Measurements from ENCODE around the gene CCDC148.
"Not testable (repeated sequence)": the region's sequence is repeated elsewhere in the genome, so short reads cannot be mapped to it uniquely, and the experiment has no call there.

The CCDC148 gene

GRCh38 chr2:158482594-158482993 lies 26.0 kb upstream of the CCDC148 start:
- DNase-seq (ENCODE audit: low spot score), result no peak

GRCh38 chr2:158481116-158481515 lies 24.6 kb upstream of the CCDC148 start:
- DNase-seq (ENCODE audit: low spot score), result no peak

- no peak for DNase-seq (ENCODE audit: low spot score)
Observed at GRCh38 chr2:158478816-158479215, 22.3 kb upstream of the CCDC148 start.

GRCh38 chr2:158478237-158478636 lies 21.7 kb upstream of the CCDC148 start:
- no peak for DNase-seq (ENCODE audit: low spot score)

- DNase-seq (ENCODE audit: low spot score), result no peak
Observed at GRCh38 chr2:158477202-158477601, 20.6 kb upstream of the CCDC148 start.

GRCh38 chr2:158474526-158475011 lies 18.0 kb upstream of the CCDC148 start:
- not testable (repeated sequence) for DNase-seq (ENCODE audit: low spot score)

GRCh38 chr2:158473719-158474392 lies 17.3 kb upstream of the CCDC148 start:
- no peak for DNase-seq (ENCODE audit: low spot score)

GRCh38 chr2:158473300-158473699 lies 16.7 kb upstream of the CCDC148 start:
- DNase-seq (ENCODE audit: low spot score), result not testable (repeated sequence)

GRCh38 chr2:158472829-158473228 lies 16.3 kb upstream of the CCDC148 start:
- DNase-seq (ENCODE audit: low spot score), result not testable (repeated sequence)

- no peak for DNase-seq (ENCODE audit: low spot score)
Observed at GRCh38 chr2:158467248-158467647, 10.7 kb upstream of the CCDC148 start.

GRCh38 chr2:158464426-158465281 lies 8.1 kb upstream of the CCDC148 start:
- no peak for DNase-seq (ENCODE audit: low spot score)

GRCh38 chr2:158463496-158464095 lies 7.0 kb upstream of the CCDC148 start:
- DNase-seq (ENCODE audit: low spot score), result no peak

GRCh38 chr2:158460632-158461297 lies 4.2 kb upstream of the CCDC148 start:
- DNase-seq (ENCODE audit: low spot score), result peak; percentile 65

- peak; percentile 67 for DNase-seq (ENCODE audit: low spot score)
Observed at GRCh38 chr2:158459161-158460003, 2.8 kb upstream of the CCDC148 start.

GRCh38 chr2:158458617-158458920 lies 2.0 kb upstream of the CCDC148 start:
- DNase-seq (ENCODE audit: low spot score), result peak; percentile 96

- DNase-seq (ENCODE audit: low spot score), result peak; percentile 62
Observed at GRCh38 chr2:158457826-158458616, 1.5 kb upstream of the CCDC148 start.

GRCh38 chr2:158457092-158457825 lies 706 bp upstream of the CCDC148 start:
- peak; percentile 36 for DNase-seq (ENCODE audit: low spot score)

GRCh38 chr2:158443606-158444005 lies 12.9 kb downstream of the CCDC148 start:
- DNase-seq (ENCODE audit: low spot score), result no peak

- DNase-seq (ENCODE audit: low spot score), result not testable (repeated sequence)
Observed at GRCh38 chr2:158439062-158439461, 17.5 kb downstream of the CCDC148 start.

- DNase-seq (ENCODE audit: low spot score), result not testable (repeated sequence)
Observed at GRCh38 chr2:158433716-158434115, 22.8 kb downstream of the CCDC148 start.
